Tibial nerve (tissue), 4 donors: ENCODE results near the gene TEAD2.

Source experiments
- EP300 ChIP-seq, 2 donors: sonication (generic); formaldehyde crosslinking; IDR thresholded peaks; one replicate each; pipeline ENCODE4 v1.6.1; 2017; ENCODE audit warnings: antibody characterized with exemption in 2 of 2, mild to moderate bottlenecking in 1 of 2
- POLR2A ChIP-seq, 2 donors: fragments of 450-650 bp; IDR thresholded peaks; one replicate each; pipeline ENCODE4 v1.6.1; 2017; ENCODE audit warnings: antibody characterized with exemption in 2 of 2, mild to moderate bottlenecking in 2 of 2, moderate library complexity in 2 of 2
- TF ChIP-seq, protein P1 (sequence below), 5 experiments: fragments of 200-600 bp in 3 of 5; fragments of 450-650 bp in 2 of 5; sonication (generic) in 3 of 5; IDR thresholded peaks; one replicate each; pipeline ENCODE4 v1.5.1; 2016 to 2019; ENCODE audit warnings: antibody characterized with exemption in 5 of 5, mild to moderate bottlenecking in 3 of 5, moderate library complexity in 2 of 5

DNA sequence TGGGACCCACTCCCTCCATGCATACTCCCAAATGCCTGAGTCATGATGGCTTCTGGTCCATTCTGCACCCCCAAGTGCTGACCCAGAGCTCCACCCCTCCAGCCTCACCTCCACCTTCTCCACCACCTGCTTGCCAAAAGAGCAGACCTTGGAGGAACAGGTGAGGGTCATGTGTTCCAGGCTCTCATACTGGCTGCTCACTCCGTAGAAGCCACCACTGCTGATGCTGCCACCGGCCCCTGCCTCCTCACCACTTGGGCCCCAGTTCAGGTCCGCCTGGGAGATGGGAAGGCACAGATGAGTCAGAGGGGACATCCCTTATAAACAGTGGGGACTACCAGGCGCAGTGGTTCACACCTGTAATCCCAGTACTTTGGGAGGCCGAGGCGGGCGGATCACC, 19.1 kb downstream of the TEAD2 start:
- TF ChIP-seq EP300 (IDR thresholded peaks at IDR 0.05) = no peak
- TF ChIP-seq, protein P1, sequence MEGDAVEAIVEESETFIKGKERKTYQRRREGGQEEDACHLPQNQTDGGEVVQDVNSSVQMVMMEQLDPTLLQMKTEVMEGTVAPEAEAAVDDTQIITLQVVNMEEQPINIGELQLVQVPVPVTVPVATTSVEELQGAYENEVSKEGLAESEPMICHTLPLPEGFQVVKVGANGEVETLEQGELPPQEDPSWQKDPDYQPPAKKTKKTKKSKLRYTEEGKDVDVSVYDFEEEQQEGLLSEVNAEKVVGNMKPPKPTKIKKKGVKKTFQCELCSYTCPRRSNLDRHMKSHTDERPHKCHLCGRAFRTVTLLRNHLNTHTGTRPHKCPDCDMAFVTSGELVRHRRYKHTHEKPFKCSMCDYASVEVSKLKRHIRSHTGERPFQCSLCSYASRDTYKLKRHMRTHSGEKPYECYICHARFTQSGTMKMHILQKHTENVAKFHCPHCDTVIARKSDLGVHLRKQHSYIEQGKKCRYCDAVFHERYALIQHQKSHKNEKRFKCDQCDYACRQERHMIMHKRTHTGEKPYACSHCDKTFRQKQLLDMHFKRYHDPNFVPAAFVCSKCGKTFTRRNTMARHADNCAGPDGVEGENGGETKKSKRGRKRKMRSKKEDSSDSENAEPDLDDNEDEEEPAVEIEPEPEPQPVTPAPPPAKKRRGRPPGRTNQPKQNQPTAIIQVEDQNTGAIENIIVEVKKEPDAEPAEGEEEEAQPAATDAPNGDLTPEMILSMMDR (IDR thresholded peaks at IDR 0.05) = no peak
- TF ChIP-seq POLR2A (IDR thresholded peaks at IDR 0.05) = no peak
